HAP-1 (cell line): Measurements from ENCODE around the gene SNX25.

ENCODE experiments used
- DNase-seq, 2 experiments: peaks; one replicate each; pipeline ENCODE4 v3.0.0-alpha.2; 2016 to 2020; ENCODE audit warnings: low spot score in 2 of 2
- H3K27me3 ChIP-seq: fragments of 250-450 bp; sonication (Bioruptor Pico); 2 replicates; pipeline ENCODE4 v1.5.1; 2020; ENCODE audit warnings: low read depth, mild to moderate bottlenecking, moderate library complexity
- H3K36me3 ChIP-seq: fragments of 250-450 bp; sonication (Bioruptor Pico); replicated peaks from 2 replicates; pipeline ENCODE4 v1.5.1; 2020; ENCODE audit warnings: mild to moderate bottlenecking
- H3K4me1 ChIP-seq: fragments of 250-450 bp; sonication (Bioruptor Pico); 2 replicates; pipeline ENCODE4 v1.5.1; 2020; ENCODE audit warnings: mild to moderate bottlenecking
- H3K4me3 ChIP-seq: fragments of 250-450 bp; sonication (Bioruptor Pico); 2 replicates; pipeline ENCODE4 v1.5.1; 2020; ENCODE audit warnings: mild to moderate bottlenecking, moderate library complexity
- H3K9me3 ChIP-seq: fragments of 250-450 bp; sonication (Bioruptor Pico); 2 replicates; pipeline ENCODE4 v1.5.1; 2020; ENCODE audit warnings: mild to moderate bottlenecking, moderate library complexity
- in situ Hi-C: fragments of 300-500 bp; cut with MboI; formaldehyde crosslinking; loops from 3 replicates; pipeline ENCODE4 v1.14.3; 2020; ENCODE audit warnings: low sequenced_read_pairs, inconsistent platforms, mixed read lengths

The SNX25 gene

DNA sequence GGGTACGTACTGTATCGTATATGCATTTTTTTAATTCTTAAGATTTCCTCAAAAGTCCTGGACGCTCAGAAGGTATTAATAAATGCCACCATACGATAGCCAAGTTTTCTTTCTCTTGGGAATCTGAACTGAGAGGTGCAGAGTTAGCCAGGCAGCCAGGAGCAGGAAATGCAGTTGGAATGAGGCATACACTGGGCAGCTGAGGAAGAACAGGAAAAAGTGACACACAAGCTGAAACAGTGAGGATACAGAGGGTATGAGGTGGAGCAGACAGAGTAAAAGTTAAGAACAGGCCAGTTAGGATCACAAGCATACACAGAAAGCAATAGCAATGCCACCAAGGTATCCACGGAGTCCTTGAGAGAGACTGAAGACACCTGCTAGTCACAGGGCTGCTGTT, 203.0 kb downstream of the SNX25 start:
- in situ Hi-C loops: no loop called here

More for the DNA sequence above, 203.0 kb downstream of the SNX25 start:
- no peaks in the 10 kb centered on the region for H3K27me3 ChIP-seq
- no peaks in the 10 kb centered on the region for H3K9me3 ChIP-seq
- peaks cover 33% of the 10 kb centered on the region for H3K36me3 ChIP-seq
- no peak overlapping the region for H3K4me3 ChIP-seq
- no peaks in the 10 kb centered on the region for H3K4me1 ChIP-seq
- DNase-seq: no peak
